Measurements from ENCODE around the gene B3GNT2. TPM values are rescaled to one million over a fixed set of nuclear protein-coding genes. Genes with fewer than 3 reads are reported as not detected.

Gene B3GNT2
- total RNA-seq, 2 experiments from 2014 or later, result 28.0 to 30.6 TPM

DNA sequence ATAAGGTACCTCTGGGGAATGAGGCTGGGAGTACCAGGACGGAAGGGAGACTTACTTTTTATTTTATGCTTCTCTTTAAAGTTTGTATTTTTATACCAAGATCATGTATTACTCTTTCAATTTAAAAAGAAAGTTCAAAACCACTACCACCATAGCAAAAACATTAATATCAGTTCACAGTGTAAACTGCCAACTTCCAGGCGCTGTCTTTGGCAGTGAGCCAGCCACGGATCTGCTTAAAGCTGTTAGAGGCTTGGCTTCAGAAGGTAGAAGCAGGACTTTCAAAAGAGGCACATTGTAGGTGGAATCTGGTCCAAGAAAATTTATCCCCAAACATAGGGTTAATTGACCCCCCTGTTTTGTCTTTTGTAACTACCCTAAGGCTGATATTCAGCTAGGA lies 74.8 kb downstream of the B3GNT2 start:
- ChIA-PET POLR2A (no interaction called here), CTCF (no interaction called here)
- no peak for DNase-seq
- Mint-ChIP-seq H3K27me3 (peaks cover 3% of the 10 kb centered on the region), H3K9me3 (peaks cover 17% of the 10 kb centered on the region), H3K36me3 (ENCODE audit: low read depth) (no peaks in the 10 kb centered on the region), H3K4me1 (no peaks in the 10 kb centered on the region), H3K27ac (no peak overlapping the region), H3K4me3 (no peak overlapping the region)

Small RNA genes lying within 50 kb of the gene (microRNA-seq; reads per million reads assigned to microRNA genes)
- gene MIR5192 (ENCODE audit: borderline microRNAs expressed, borderline replicate concordance), result not detected

All from activated CD4-positive, alpha-beta T cell treated with anti-CD3 and anti-CD28 coated beads, Interleukin-2, amount 10 ng/mL, durations not matched to agents 7 days and 5 days (primary cell).